ENCODE measurements around the gene C7orf57.
A peak's percentile ranks its signal among the peaks of the same experiment; 100 is the strongest.

DNA sequence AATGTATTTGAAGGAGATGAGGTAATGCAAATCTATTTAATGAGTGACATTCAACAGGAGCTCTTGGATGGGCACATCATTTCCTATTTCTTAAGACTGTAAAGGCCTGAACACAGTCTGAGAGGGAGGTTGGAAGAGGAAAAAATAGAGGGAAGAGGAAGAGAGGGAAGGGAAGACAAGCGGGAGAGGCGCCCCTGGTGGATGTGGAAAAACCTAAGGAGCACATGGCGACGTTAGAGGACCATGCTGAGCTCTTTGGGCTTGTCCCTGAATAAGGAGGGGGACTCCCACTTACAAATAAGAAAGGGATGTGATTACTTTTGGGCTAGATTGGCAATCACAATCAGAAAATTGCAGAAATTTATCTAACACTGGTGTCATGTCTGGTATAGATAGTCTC is 26.1 kb upstream of the C7orf57 start:
- TF ChIP-seq, protein P1, sequence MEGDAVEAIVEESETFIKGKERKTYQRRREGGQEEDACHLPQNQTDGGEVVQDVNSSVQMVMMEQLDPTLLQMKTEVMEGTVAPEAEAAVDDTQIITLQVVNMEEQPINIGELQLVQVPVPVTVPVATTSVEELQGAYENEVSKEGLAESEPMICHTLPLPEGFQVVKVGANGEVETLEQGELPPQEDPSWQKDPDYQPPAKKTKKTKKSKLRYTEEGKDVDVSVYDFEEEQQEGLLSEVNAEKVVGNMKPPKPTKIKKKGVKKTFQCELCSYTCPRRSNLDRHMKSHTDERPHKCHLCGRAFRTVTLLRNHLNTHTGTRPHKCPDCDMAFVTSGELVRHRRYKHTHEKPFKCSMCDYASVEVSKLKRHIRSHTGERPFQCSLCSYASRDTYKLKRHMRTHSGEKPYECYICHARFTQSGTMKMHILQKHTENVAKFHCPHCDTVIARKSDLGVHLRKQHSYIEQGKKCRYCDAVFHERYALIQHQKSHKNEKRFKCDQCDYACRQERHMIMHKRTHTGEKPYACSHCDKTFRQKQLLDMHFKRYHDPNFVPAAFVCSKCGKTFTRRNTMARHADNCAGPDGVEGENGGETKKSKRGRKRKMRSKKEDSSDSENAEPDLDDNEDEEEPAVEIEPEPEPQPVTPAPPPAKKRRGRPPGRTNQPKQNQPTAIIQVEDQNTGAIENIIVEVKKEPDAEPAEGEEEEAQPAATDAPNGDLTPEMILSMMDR (conservative IDR thresholded peaks at IDR 0.05; ENCODE audit: low read depth in 2 of 2) = peak; percentile 35 to 45
- TF ChIP-seq EZH2 (IDR thresholded peaks at IDR 0.05; ENCODE audit: low read depth, unreplicated experiment) (no peak), POLR2AphosphoS5 (IDR thresholded peaks at IDR 0.05; ENCODE audit: low read depth) (no peak), EZH2phosphoT487 (IDR thresholded peaks at IDR 0.05; ENCODE audit: unreplicated experiment) (no peak), JUNB (IDR thresholded peaks at IDR 0.05; ENCODE audit: unreplicated experiment) (no peak), NANOG (IDR thresholded peaks at IDR 0.05; ENCODE audit: borderline replicate concordance) (no peak), CREB1 (CRISPR knock-in tag; IDR thresholded peaks at IDR 0.05; ENCODE audit: low read depth) (no peak), STAT1 (IDR thresholded peaks at IDR 0.05; ENCODE audit: unreplicated experiment) (no peak), ZNF331 (CRISPR knock-in tag; IDR thresholded peaks at IDR 0.05; ENCODE audit: low read depth) (no peak)
- TF ChIP-seq, protein P2, sequence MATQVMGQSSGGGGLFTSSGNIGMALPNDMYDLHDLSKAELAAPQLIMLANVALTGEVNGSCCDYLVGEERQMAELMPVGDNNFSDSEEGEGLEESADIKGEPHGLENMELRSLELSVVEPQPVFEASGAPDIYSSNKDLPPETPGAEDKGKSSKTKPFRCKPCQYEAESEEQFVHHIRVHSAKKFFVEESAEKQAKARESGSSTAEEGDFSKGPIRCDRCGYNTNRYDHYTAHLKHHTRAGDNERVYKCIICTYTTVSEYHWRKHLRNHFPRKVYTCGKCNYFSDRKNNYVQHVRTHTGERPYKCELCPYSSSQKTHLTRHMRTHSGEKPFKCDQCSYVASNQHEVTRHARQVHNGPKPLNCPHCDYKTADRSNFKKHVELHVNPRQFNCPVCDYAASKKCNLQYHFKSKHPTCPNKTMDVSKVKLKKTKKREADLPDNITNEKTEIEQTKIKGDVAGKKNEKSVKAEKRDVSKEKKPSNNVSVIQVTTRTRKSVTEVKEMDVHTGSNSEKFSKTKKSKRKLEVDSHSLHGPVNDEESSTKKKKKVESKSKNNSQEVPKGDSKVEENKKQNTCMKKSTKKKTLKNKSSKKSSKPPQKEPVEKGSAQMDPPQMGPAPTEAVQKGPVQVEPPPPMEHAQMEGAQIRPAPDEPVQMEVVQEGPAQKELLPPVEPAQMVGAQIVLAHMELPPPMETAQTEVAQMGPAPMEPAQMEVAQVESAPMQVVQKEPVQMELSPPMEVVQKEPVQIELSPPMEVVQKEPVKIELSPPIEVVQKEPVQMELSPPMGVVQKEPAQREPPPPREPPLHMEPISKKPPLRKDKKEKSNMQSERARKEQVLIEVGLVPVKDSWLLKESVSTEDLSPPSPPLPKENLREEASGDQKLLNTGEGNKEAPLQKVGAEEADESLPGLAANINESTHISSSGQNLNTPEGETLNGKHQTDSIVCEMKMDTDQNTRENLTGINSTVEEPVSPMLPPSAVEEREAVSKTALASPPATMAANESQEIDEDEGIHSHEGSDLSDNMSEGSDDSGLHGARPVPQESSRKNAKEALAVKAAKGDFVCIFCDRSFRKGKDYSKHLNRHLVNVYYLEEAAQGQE (IDR thresholded peaks at IDR 0.05; ENCODE audit: unreplicated experiment) = no peak
- TF ChIP-seq, protein P3, sequence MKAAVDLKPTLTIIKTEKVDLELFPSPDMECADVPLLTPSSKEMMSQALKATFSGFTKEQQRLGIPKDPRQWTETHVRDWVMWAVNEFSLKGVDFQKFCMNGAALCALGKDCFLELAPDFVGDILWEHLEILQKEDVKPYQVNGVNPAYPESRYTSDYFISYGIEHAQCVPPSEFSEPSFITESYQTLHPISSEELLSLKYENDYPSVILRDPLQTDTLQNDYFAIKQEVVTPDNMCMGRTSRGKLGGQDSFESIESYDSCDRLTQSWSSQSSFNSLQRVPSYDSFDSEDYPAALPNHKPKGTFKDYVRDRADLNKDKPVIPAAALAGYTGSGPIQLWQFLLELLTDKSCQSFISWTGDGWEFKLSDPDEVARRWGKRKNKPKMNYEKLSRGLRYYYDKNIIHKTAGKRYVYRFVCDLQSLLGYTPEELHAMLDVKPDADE (IDR thresholded peaks at IDR 0.05) = no peak
